ENCODE results near the gene MYO15B.

GRCh38 chr17:75549246-75550138 is 38.1 kb upstream of the MYO15B start:
- no peak for TF ChIP-seq CTCF (IDR thresholded peaks at IDR 0.05 in 4 of 5, conservative IDR thresholded peaks at IDR 0.05 in 1 of 5)
- TF ChIP-seq POLR2A (IDR thresholded peaks at IDR 0.05): no peak
